SK-N-MC (cell line): ENCODE measurements around the gene SARNP.

Experiments
- EZH2 ChIP-seq: fragments of 200-600 bp; sonication (generic); IDR thresholded peaks from one replicate; pipeline ENCODE4 v1.6.1; 2017; ENCODE audit warnings: antibody characterized with exemption
- FOXP2 ChIP-seq: optimal IDR thresholded peaks from 2 replicates; pipeline ENCODE3; 2011; ENCODE audit warnings: mild to moderate bottlenecking, moderate library complexity; ENCODE audit not compliant: insufficient read depth; ENCODE audit errors: extremely low read length, control extremely low read depth
- POLR2AphosphoS5 ChIP-seq: IDR thresholded peaks from 2 replicates; pipeline ENCODE4 v1.6.1; 2012; ENCODE audit warnings: mild to moderate bottlenecking, low read depth, low read length, borderline replicate concordance

GRCh38 chr12:55743406-55744339 is 73.9 kb downstream of the SARNP start:
- TF ChIP-seq POLR2AphosphoS5 (no peak), EZH2 (no peak), FOXP2 (no peak)
